HEK293 (cell line): ENCODE results near the gene PLB1.

Experiments used
- AEBP2 ChIP-seq: fragments of 450-650 bp; formaldehyde crosslinking; IDR thresholded peaks from 2 replicates; pipeline ENCODE4 v1.5.1; 2016; ENCODE audit warnings: missing biosample characterization, missing genetic modification characterization, borderline replicate concordance
- KLF8 ChIP-seq: fragments of 450-650 bp; formaldehyde crosslinking; IDR thresholded peaks from 2 replicates; pipeline ENCODE4 v1.5.1; 2016; ENCODE audit warnings: missing biosample characterization, missing genetic modification characterization
- KLF9 ChIP-seq: fragments of 450-650 bp; formaldehyde crosslinking; IDR thresholded peaks from 2 replicates; pipeline ENCODE4 v1.5.1; 2016; ENCODE audit warnings: missing biosample characterization, missing genetic modification characterization, low read depth
- MZF1 ChIP-seq: fragments of 450-650 bp; formaldehyde crosslinking; IDR thresholded peaks from 2 replicates; pipeline ENCODE4 v1.5.1; 2017; ENCODE audit warnings: missing biosample characterization, missing genetic modification characterization, borderline replicate concordance
- PRDM1 ChIP-seq: fragments of 450-650 bp; formaldehyde crosslinking; IDR thresholded peaks from 2 replicates; pipeline ENCODE4; 2016; ENCODE audit warnings: missing biosample characterization, missing genetic modification characterization
- RBAK ChIP-seq: fragments of 450-650 bp; formaldehyde crosslinking; IDR thresholded peaks from 2 replicates; pipeline ENCODE4 v1.5.1; 2016; ENCODE audit warnings: missing biosample characterization, missing genetic modification characterization
- TRIM28 ChIP-seq: IDR thresholded peaks from 2 replicates; pipeline ENCODE4 v1.6.1; 2011; ENCODE audit warnings: low read length, control low read depth, borderline replicate concordance
- ZBTB49 ChIP-seq: fragments of 450-650 bp; formaldehyde crosslinking; IDR thresholded peaks from 2 replicates; pipeline ENCODE4 v1.5.1; 2016; ENCODE audit warnings: missing biosample characterization, missing genetic modification characterization, low read depth
- ZEB2 ChIP-seq: fragments of 450-650 bp; formaldehyde crosslinking; IDR thresholded peaks from 2 replicates; pipeline ENCODE4 v1.5.1; 2016; ENCODE audit warnings: missing biosample characterization, missing genetic modification characterization
- ZFP41 ChIP-seq: fragments of 450-650 bp; formaldehyde crosslinking; IDR thresholded peaks from 2 replicates; pipeline ENCODE4 v1.5.1; 2016; ENCODE audit warnings: missing biosample characterization, missing genetic modification characterization, borderline replicate concordance
- ZFP69B ChIP-seq: fragments of 450-650 bp; formaldehyde crosslinking; IDR thresholded peaks from 2 replicates; pipeline ENCODE4 v1.5.1; 2016; ENCODE audit warnings: missing biosample characterization, missing genetic modification characterization
- ZNF10 ChIP-seq: fragments of 450-650 bp; formaldehyde crosslinking; IDR thresholded peaks from 2 replicates; pipeline ENCODE4 v1.5.1; 2017; ENCODE audit warnings: missing biosample characterization, missing genetic modification characterization
- ZNF16 ChIP-seq: fragments of 450-650 bp; formaldehyde crosslinking; IDR thresholded peaks from 2 replicates; pipeline ENCODE4 v1.5.1; 2016; ENCODE audit warnings: low read depth, missing biosample characterization, missing genetic modification characterization
- ZNF184 ChIP-seq: fragments of 450-650 bp; IDR thresholded peaks from 2 replicates; pipeline ENCODE4 v1.5.1; 2018; ENCODE audit warnings: missing biosample characterization, mild to moderate bottlenecking, missing genetic modification characterization
- ZNF211 ChIP-seq: fragments of 450-650 bp; formaldehyde crosslinking; IDR thresholded peaks from 2 replicates; pipeline ENCODE4 v1.5.1; 2016; ENCODE audit warnings: low read depth, missing biosample characterization, missing genetic modification characterization
- ZNF221 ChIP-seq: fragments of 450-650 bp; formaldehyde crosslinking; IDR thresholded peaks from 2 replicates; pipeline ENCODE4 v1.5.1; 2017; ENCODE audit warnings: missing biosample characterization, missing genetic modification characterization, borderline replicate concordance
- ZNF280D ChIP-seq: fragments of 450-650 bp; formaldehyde crosslinking; IDR thresholded peaks from 2 replicates; pipeline ENCODE4 v1.5.1; 2016; ENCODE audit warnings: missing biosample characterization, missing genetic modification characterization
- ZNF292 ChIP-seq: fragments of 450-650 bp; formaldehyde crosslinking; IDR thresholded peaks from 2 replicates; pipeline ENCODE4 v1.5.1; 2016; ENCODE audit warnings: low read depth, missing biosample characterization, missing genetic modification characterization, borderline replicate concordance
- ZNF302 ChIP-seq: fragments of 450-650 bp; formaldehyde crosslinking; IDR thresholded peaks from 2 replicates; pipeline ENCODE4 v1.5.1; 2016; ENCODE audit warnings: missing biosample characterization, missing genetic modification characterization, low read depth
- ZNF433 ChIP-seq: fragments of 450-650 bp; formaldehyde crosslinking; IDR thresholded peaks from 2 replicates; pipeline ENCODE4 v1.5.1; 2016; ENCODE audit warnings: missing biosample characterization, missing genetic modification characterization, low read depth
- ZNF548 ChIP-seq: fragments of 450-650 bp; formaldehyde crosslinking; IDR thresholded peaks from 2 replicates; pipeline ENCODE4 v1.5.1; 2016; ENCODE audit warnings: missing biosample characterization, missing genetic modification characterization
- ZNF621 ChIP-seq: fragments of 450-650 bp; formaldehyde crosslinking; IDR thresholded peaks from 2 replicates; pipeline ENCODE4 v1.5.1; 2017; ENCODE audit warnings: missing biosample characterization, missing genetic modification characterization
- ZNF624 ChIP-seq: fragments of 450-650 bp; formaldehyde crosslinking; IDR thresholded peaks from 2 replicates; pipeline ENCODE4 v1.5.1; 2017; ENCODE audit warnings: missing biosample characterization, missing genetic modification characterization
- ZNF629 ChIP-seq: fragments of 450-650 bp; formaldehyde crosslinking; IDR thresholded peaks from 2 replicates; pipeline ENCODE4 v1.5.1; 2017; ENCODE audit warnings: missing biosample characterization, missing genetic modification characterization
- ZNF639 ChIP-seq: fragments of 450-650 bp; formaldehyde crosslinking; IDR thresholded peaks from 2 replicates; pipeline ENCODE4 v1.5.1; 2016; ENCODE audit warnings: missing biosample characterization, missing genetic modification characterization
- ZNF747 ChIP-seq: fragments of 450-650 bp; formaldehyde crosslinking; IDR thresholded peaks from 2 replicates; pipeline ENCODE4 v1.5.1; 2016; ENCODE audit warnings: missing biosample characterization, missing genetic modification characterization
- ZNF792 ChIP-seq: fragments of 450-650 bp; formaldehyde crosslinking; IDR thresholded peaks from 2 replicates; pipeline ENCODE4 v1.5.1; 2016; ENCODE audit warnings: missing biosample characterization, missing genetic modification characterization
- TF ChIP-seq, protein P1 (sequence below): fragments of 450-650 bp; formaldehyde crosslinking; IDR thresholded peaks from 2 replicates; pipeline ENCODE4 v1.5.1; 2016; ENCODE audit warnings: missing biosample characterization, missing genetic modification characterization

Gene PLB1

DNA sequence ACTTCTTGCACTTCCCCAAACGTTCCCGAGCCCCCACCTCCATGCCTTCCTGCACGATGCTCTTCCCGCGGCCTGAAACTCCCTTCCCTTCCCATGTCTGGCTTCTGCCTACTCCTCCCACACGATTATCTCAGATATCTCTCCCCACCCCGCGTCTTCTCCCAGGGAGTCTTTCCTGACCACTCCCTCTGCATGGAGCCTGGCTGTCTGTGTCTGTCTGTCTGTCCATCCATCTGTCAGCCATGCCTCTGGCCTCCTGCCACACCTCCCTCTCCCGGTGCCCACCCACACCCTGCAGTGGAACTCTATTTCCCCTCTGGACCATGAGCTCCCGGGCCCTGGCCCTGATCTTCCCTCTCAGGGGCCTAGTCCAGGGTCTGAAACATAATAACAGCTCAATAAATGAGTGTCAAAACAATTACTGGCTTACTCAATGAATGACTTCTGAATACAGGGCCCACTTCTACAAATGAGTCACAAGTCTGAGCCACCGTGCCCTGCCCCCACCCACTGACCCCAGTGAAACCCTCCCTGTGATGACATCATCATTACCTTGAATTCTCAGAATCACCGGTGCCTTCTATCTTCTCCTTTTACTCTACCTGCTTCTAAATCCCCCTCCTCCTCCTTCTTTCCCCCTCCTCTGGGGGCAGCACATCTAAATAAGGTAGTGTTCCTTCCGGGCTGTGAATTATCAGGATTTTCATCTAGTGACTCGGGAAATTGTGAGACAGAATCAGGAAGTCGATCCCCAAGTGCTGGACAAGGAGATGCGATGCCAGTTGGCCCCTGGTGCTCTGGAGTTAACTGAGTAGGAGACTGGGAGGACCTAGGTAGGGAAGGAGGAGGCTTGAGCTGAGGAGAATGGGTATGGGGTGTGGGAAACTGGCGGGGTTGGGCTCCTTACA lies 46.1 kb upstream of the PLB1 start (continued):
- TF ChIP-seq, protein P1, sequence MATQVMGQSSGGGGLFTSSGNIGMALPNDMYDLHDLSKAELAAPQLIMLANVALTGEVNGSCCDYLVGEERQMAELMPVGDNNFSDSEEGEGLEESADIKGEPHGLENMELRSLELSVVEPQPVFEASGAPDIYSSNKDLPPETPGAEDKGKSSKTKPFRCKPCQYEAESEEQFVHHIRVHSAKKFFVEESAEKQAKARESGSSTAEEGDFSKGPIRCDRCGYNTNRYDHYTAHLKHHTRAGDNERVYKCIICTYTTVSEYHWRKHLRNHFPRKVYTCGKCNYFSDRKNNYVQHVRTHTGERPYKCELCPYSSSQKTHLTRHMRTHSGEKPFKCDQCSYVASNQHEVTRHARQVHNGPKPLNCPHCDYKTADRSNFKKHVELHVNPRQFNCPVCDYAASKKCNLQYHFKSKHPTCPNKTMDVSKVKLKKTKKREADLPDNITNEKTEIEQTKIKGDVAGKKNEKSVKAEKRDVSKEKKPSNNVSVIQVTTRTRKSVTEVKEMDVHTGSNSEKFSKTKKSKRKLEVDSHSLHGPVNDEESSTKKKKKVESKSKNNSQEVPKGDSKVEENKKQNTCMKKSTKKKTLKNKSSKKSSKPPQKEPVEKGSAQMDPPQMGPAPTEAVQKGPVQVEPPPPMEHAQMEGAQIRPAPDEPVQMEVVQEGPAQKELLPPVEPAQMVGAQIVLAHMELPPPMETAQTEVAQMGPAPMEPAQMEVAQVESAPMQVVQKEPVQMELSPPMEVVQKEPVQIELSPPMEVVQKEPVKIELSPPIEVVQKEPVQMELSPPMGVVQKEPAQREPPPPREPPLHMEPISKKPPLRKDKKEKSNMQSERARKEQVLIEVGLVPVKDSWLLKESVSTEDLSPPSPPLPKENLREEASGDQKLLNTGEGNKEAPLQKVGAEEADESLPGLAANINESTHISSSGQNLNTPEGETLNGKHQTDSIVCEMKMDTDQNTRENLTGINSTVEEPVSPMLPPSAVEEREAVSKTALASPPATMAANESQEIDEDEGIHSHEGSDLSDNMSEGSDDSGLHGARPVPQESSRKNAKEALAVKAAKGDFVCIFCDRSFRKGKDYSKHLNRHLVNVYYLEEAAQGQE (tag by site-specific recombination), result no peak
- no peak for TF ChIP-seq ZEB2 (tag by site-specific recombination)
- peak; percentile 85 for TF ChIP-seq ZNF629
- no peak for TF ChIP-seq ZNF792
- 0 out of 2 replicates have a peak, but pooled peaks have one; percentile 43 for TF ChIP-seq ZNF184
- no peak for TF ChIP-seq ZNF16 (tag by site-specific recombination)
- no peak for TF ChIP-seq ZNF433 (tag by site-specific recombination)
- TF ChIP-seq TRIM28, result peak; percentile 20; the same call in 1 of the 2 replicates
- no peak for TF ChIP-seq AEBP2 (tag by site-specific recombination)
- TF ChIP-seq ZNF747 (tag by site-specific recombination), result no peak
- peak; percentile 80 for TF ChIP-seq ZFP69B
- TF ChIP-seq ZNF621 (tag by site-specific recombination), result no peak
- no peak for TF ChIP-seq ZNF280D (tag by site-specific recombination)
- TF ChIP-seq MZF1, result peak; percentile 95
- TF ChIP-seq KLF8 (tag by site-specific recombination), result no peak
- no peak for TF ChIP-seq ZBTB49 (tag by site-specific recombination)
- TF ChIP-seq ZNF221 (tag by site-specific recombination), result no peak
- no peak for TF ChIP-seq ZFP41
- no peak for TF ChIP-seq ZNF548
- TF ChIP-seq ZNF624 (tag by site-specific recombination), result no peak
- no peak for TF ChIP-seq ZNF302
- no peak for TF ChIP-seq ZNF10 (tag by site-specific recombination)
- TF ChIP-seq PRDM1 (tag by site-specific recombination), result no peak
- TF ChIP-seq ZNF639 (tag by site-specific recombination), result no peak
- TF ChIP-seq RBAK (tag by site-specific recombination), result no peak
- no peak for TF ChIP-seq ZNF292 (tag by site-specific recombination)
- no peak for TF ChIP-seq ZNF211 (tag by site-specific recombination)
- TF ChIP-seq KLF9 (tag by site-specific recombination), result peak; percentile 50; the same call in 1 of the 2 replicates
